Raji (cell line): ENCODE measurements around the gene ADD1.
A peak's percentile ranks its signal among the peaks of the same experiment; 100 is the strongest.

Experiments
- POLR2A ChIP-seq: IDR thresholded peaks from 2 replicates; pipeline ENCODE4 v1.6.1; 2011; ENCODE audit warnings: low read depth, low read length, control low read depth; ENCODE audit not compliant: insufficient read depth

The ADD1 gene

GRCh38 chr4:2953496-2953895 is 109.9 kb downstream of the ADD1 start:
- no peak for TF ChIP-seq POLR2A

- TF ChIP-seq POLR2A, result no peak
These were observed 110.9 kb downstream of the ADD1 start for GRCh38 chr4:2954358-2955185.

- no peak for TF ChIP-seq POLR2A
These were observed 114.8 kb downstream of the ADD1 start for GRCh38 chr4:2958446-2958845.

- TF ChIP-seq POLR2A, result no peak
These were observed 117.8 kb downstream of the ADD1 start for GRCh38 chr4:2961421-2961810.

GRCh38 chr4:2961811-2962441 is 118.3 kb downstream of the ADD1 start:
- TF ChIP-seq POLR2A, result no peak

- no peak for TF ChIP-seq POLR2A
These were observed 119.0 kb downstream of the ADD1 start for GRCh38 chr4:2962614-2963174.

GRCh38 chr4:2963175-2963965 is 119.7 kb downstream of the ADD1 start, which contains the start of the genes GRK4 and NOP14:
TSS of gene GRK4 (plus strand) at chr4:2963571. CDS start at chr4:2964071, 500 bp downstream.
TSS of gene NOP14 (minus strand) at chr4:2963406. CDS start at chr4:2963319, 87 bp downstream.
- TF ChIP-seq POLR2A, result peak; percentile 88

- no peak for TF ChIP-seq POLR2A
These were observed 120.4 kb downstream of the ADD1 start for GRCh38 chr4:2963966-2964471.

- no peak for TF ChIP-seq POLR2A
These were observed 121.1 kb downstream of the ADD1 start for GRCh38 chr4:2964706-2965258.

- no peak for TF ChIP-seq POLR2A
These were observed 121.6 kb downstream of the ADD1 start for GRCh38 chr4:2965262-2965661.

- TF ChIP-seq POLR2A, result no peak
These were observed 124.7 kb downstream of the ADD1 start for GRCh38 chr4:2968381-2968780.

- TF ChIP-seq POLR2A, result no peak
These were observed 127.6 kb downstream of the ADD1 start for GRCh38 chr4:2971275-2971674.

- TF ChIP-seq POLR2A, result no peak
These were observed 133.8 kb downstream of the ADD1 start for GRCh38 chr4:2977211-2978088.
